Measurements from ENCODE around the gene RPS6KB2.

Gene RPS6KB2

DNA sequence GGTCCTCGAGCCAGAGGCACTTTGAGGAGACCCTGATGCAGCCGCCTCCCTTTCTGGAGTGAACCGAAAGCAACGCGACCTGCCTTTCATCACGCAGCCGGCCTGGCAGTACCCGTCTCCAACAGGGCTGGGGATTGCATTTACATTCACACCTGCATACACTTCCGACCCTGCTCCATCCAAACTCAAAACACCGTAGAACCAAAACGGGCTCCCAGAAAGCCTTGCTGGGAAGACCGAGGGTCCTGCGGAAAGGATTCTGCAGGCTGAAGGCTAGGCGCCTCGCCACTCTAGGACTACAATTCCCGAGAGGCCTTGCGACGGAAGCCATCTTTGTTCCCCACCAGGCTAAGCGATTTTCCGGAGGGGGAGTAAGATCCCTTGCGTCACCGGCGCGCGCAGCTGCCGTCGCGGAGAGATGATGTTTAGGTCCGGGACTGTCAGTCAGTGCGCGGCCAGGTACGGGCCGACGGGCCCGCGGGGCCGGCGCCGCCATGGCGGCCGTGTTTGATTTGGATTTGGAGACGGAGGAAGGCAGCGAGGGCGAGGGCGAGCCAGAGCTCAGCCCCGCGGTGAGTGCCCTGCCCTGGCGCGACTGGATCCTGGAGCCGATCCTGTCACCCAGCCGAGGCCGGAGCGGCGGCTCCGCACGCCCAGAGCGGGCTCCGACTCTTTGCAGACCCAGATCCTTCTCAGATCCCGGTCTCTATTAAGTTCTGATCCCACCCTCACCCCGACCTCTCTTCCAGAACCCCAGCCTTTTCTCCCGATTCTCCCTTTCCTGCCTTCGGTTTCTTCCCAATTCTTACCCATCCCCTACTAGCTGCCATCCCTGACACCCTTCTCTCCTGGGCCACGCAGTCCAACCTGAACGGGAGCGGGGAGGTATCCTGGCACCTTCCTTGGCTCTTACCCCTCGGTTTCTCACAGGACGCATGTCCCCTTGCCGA is at the start of gene RPS6KB2:
RPS6KB2 (plus strand) TSS at position 443 of the 950 bp plus-strand sequence; CDS start at position 495, 52 bp downstream.
- DNase-seq (ENCODE audit: low read depth): peak; percentile 100

- DNase-seq (ENCODE audit: low read depth): no peak
These were observed 49.8 kb upstream of the RPS6KB2 start for GRCh38 chr11:67378544-67378943.

- no peak for DNase-seq (ENCODE audit: low read depth)
These were observed 48.9 kb upstream of the RPS6KB2 start for GRCh38 chr11:67379061-67380058.

- no peak for DNase-seq (ENCODE audit: low read depth)
These were observed 46.9 kb upstream of the RPS6KB2 start for GRCh38 chr11:67381244-67381972.

GRCh38 chr11:67382276-67383136 is 45.8 kb upstream of the RPS6KB2 start:
- peak; percentile 79 for DNase-seq (ENCODE audit: low read depth)

DNA sequence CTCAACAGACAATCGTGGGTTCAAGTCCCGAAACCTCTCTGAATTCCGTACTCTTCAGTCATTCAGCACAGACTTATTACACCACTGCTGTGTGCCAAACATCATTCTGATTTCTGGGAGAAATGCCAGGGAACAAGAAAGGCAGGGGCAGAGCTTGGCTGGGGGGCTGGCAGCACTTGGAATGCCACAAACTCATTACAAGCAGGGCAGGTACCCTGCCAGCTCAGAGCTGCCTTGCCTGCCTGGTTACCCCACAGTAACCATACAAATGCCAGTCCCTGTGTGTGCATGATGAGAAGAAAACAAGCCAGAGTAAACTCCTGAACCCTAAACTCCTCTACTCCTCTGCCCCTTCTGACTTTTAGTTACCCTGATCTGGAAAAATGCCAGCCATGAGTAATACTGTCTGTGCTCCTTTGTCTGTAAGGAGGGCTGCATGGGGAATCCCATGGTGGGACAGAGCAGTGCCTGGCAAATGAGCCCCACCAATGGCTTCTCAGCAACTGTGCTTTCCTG is 43.4 kb upstream of the RPS6KB2 start:
- no peak for DNase-seq (ENCODE audit: low read depth)

GRCh38 chr11:67387069-67387468 is 41.2 kb upstream of the RPS6KB2 start:
- no peak for DNase-seq (ENCODE audit: low read depth)

DNA sequence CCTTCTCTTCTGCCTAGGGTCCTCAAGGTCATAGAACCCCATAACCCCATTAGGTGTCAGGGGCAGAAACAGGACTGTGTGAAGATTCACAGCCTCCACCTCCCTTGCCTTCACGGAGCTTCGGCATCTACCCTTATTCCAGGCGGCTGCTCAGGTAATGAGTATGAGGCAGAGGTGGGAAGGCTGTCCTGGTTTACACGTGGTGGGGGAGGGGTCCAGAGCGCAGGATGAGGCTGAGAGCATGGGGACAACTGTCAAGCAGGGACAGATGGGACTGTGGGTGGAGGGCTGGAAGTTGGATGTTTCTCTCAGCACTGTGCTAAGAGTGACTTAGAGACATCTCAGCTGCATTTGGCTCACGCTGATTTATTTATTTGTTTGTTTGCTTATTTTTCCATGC is 40.8 kb upstream of the RPS6KB2 start:
- no peak for DNase-seq (ENCODE audit: low read depth)

DNA sequence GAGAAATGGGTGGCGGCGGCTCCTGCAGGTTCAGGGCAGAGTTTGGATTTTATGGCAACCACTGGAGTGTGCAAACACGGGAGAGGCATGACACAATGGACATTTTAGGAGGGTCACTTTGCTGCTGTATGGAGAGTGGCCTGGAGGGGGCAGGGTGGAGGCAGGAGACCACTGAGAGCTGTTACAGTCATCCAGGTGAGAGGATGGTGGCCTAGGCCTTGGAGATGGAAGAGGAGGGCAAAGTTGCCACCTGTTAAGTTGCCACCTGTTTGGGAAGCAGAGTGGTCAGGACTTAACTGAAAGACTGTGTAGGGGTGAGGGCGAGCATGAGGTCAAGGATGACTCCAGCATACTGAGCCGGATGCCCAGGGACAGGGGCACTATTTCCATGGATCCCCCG is 38.8 kb upstream of the RPS6KB2 start:
- no peak for DNase-seq (ENCODE audit: low read depth)

DNA sequence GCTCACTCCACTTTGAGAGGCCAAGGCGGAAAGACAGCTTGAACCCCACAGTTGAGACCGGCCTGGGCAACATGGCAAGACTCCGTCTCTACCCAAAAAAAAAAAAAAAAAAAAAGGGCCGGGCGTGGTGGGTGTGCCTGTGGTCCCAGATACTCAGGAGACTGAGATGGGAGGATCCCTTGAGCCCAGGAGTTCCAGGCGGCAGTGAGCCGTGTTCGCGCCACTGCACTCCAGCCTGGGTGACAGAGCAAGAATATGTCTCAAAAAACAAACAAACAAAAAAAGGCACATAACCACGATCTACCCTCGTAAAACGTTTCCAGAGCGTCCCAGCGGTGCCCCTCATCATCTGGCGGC is 37.4 kb upstream of the RPS6KB2 start:
- no peak for DNase-seq (ENCODE audit: low read depth)

DNA sequence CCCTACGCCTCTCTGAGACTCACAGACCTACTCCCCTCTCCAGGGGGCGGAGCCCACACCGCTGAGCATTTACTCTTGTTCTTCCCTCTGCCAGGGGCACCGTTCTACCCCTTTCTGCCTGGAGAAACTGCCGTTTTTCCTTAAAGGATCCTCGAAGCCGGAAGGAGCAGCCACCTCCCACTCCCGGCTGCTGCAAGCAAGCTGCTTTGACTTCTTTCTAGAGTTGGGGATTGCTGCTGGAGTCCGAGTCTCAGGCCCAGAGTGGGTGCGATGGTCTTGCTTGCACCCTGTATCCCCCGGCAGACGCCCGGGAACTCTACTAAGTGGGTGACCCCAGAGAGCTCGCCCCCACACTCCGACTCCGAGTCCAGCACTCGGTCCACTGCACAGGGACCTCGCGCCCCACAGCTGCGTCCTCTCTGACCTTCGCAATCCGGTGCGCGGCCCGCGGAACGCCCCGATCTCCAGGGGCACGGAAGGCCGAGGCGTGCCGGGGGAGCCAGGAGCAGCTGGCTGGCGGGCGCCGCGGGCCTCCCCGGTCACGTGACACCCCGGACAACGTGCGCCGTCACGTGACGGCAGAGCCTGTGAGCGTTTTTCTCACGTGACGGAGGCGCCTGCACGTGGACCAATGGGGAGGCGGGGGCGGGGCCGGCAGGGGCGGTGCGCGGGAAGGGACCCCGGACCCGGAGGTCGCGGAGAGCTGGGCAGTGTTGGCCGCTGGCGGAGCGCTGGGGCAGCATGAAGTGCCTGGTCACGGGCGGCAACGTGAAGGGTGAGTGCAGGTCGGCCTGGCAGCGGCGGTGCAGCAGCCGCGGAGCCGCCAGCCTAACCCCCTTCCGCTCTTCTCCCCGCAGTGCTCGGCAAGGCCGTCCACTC is 36.8 kb upstream of the RPS6KB2 start, which contains the start of gene RAD9A:
RAD9A (plus strand) TSS at position 683 of the 879 bp plus-strand sequence; CDS start at position 742, 59 bp downstream.
- peak; percentile 90 for DNase-seq (ENCODE audit: low read depth)

DNA sequence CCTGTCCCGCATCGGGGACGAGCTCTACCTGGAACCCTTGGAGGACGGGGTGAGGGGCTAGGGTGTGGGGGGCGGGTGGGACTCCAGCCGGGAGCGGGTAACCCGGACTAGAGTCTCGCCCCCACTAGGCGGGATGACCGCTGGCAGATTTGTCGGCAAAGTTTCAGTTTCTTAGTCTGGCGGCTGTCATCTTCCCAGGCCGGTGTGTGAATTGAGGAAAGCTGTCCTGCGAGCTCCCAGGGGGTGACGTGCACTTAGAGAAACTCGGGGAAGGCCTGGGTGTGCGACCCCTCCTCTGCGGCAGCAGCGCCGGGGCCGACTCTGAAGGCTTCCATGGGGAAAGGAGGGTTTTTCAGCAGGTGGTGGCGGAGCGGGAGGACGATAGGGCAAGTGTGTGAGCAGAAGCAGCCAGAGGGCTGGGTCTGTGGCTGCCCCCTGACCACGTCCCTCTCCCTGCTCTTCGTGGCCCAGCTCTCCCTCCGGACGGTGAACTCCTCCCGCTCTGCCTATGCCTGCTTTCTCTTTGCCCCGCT is 36.0 kb upstream of the RPS6KB2 start:
- no peak for DNase-seq (ENCODE audit: low read depth)

DNA sequence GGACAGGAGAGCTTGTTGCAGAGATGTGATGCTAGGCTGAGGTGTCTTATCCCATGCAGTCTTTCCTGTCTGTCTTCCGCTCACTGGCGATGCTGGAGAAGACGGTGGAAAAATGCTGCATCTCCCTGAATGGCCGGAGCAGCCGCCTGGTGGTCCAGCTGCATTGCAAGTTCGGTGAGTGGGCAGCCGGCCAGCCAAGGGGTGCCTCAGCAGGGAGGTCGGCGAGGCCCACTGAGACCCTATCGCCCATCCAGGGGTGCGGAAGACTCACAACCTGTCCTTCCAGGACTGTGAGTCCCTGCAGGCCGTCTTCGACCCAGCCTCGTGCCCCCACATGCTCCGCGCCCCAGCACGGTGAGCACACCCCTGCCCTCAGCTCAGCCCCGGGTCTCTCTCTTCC is 34.9 kb upstream of the RPS6KB2 start:
- DNase-seq (ENCODE audit: low read depth): no peak

DNA sequence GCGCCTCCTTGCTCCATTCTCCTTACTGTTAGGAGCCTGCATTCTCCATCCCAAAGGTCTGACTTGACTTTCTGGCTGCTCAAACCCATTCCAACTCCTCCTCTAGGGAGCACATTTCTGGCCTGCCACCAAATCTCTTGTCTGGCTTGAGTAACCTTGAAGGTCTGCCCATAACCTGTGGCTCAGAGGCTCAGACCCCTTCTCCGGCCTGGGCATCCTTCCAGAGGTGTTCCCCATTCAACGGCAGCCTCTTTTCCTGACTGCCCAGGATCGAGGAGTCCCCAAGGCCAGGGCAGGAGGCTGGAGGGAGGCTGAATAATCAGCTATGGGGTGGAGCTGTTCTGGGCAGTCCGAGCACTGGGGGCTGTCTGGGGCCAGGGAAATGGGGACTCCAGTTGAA is 34.3 kb upstream of the RPS6KB2 start:
- no peak for DNase-seq (ENCODE audit: low read depth)

- DNase-seq (ENCODE audit: low read depth): no peak
These were observed 32.6 kb upstream of the RPS6KB2 start for GRCh38 chr11:67395555-67396258.

DNA sequence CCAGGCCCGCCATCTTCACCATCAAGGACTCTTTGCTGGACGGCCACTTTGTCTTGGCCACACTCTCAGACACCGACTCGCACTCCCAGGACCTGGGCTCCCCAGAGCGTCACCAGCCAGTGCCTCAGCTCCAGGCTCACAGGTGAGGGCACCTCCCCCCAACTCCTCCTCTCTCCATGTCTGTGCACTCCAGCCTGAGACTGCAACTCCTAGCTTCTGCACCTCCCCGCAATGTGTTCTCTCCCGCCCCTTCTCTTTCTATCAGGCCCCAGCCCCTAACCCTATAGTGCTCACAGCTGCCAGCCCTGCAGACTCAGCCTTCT is 32.1 kb upstream of the RPS6KB2 start:
- no peak for DNase-seq (ENCODE audit: low read depth)

GRCh38 chr11:67396587-67397389 is 31.5 kb upstream of the RPS6KB2 start:
- no peak for DNase-seq (ENCODE audit: low read depth)

DNA sequence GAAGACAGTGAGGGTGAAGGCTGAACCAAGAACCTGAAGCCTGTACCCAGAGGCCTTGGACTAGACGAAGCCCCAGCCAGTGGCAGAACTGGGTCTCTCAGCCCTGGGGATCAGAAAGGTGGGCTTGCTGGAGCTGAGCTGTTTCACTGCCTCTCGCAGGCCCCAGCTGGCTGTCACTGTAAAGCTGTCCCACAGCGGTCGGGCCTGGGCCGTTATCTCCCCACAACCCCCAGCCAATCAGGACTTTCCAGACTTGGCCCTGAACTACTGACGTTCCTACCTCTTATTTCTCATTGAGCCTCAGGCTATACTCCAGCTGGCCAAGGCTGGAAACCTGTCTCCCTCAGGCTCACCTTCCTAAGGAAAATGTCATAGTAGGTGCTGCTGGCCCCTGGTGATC is 30.8 kb upstream of the RPS6KB2 start:
- DNase-seq (ENCODE audit: low read depth): no peak
